ENCODE results near the gene PRRC2C. TPM values are rescaled to one million over a fixed set of nuclear protein-coding genes. Genes with fewer than 3 reads are reported as not detected.
"Not testable (repeated sequence)": the region's sequence is repeated elsewhere in the genome, so short reads cannot be mapped to it uniquely, and the experiment has no call there.

Gene PRRC2C
- total RNA-seq, 2 experiments from 2014 or later = 357 to 387 TPM

DNA sequence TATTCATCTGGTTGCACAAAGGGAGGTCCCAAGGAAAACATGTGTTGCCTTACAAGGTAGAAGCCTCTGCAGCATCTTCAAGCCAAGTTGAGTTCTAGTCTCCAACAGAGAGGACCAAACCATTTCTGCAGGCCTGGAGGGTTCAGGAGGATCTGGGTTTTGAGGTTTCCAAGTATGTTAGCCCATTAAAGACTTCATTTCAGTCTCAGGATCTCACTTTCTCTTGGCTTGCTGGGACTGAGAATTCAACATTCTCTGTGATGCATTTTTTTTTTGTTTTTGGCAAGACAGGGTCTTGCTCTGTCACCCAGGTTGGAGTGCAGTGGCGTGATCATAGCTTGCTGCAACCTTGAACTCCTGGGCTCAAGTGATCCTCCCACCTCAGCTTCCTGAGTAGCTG is 128.0 kb downstream of the PRRC2C start:
- Histone ChIP-seq H3K36me3 (ENCODE audit: insufficient read depth, low read length) (no peaks in the 10 kb centered on the region), H3K4me1 (ENCODE audit: insufficient read depth, low read length) (no peaks in the 10 kb centered on the region), H3K27ac (ENCODE audit: low read depth in 1 of 2, low read length in 2 of 2) (no peak overlapping the region), H3K27me3 (ENCODE audit: control insufficient read depth in 1 of 2, insufficient read depth in 2 of 2, low read length in 2 of 2) (no peaks in the 10 kb centered on the region), H3K4me3 (ENCODE audit: low read length) (no peak overlapping the region), H3K9me3 (ENCODE audit: control insufficient read depth in 1 of 2, insufficient read depth in 1 of 2, low read length in 2 of 2) (no peaks in the 10 kb centered on the region)
- DNase-seq (no peak), ATAC-seq (ENCODE audit: poor library complexity) (no peak)
- ChIA-PET POLR2A (no interaction called here), CTCF (no interaction called here)
- no peaks in the 10 kb centered on the region for H3K9me3 Mint-ChIP-seq
- no peaks in the 10 kb centered on the region for H3K4me1 Mint-ChIP-seq (ENCODE audit: low read depth)
- TF ChIP-seq, protein P1, sequence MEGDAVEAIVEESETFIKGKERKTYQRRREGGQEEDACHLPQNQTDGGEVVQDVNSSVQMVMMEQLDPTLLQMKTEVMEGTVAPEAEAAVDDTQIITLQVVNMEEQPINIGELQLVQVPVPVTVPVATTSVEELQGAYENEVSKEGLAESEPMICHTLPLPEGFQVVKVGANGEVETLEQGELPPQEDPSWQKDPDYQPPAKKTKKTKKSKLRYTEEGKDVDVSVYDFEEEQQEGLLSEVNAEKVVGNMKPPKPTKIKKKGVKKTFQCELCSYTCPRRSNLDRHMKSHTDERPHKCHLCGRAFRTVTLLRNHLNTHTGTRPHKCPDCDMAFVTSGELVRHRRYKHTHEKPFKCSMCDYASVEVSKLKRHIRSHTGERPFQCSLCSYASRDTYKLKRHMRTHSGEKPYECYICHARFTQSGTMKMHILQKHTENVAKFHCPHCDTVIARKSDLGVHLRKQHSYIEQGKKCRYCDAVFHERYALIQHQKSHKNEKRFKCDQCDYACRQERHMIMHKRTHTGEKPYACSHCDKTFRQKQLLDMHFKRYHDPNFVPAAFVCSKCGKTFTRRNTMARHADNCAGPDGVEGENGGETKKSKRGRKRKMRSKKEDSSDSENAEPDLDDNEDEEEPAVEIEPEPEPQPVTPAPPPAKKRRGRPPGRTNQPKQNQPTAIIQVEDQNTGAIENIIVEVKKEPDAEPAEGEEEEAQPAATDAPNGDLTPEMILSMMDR (IDR thresholded peaks at IDR 0.05) = no peak
- no peaks in the 10 kb centered on the region for H3K27me3 Mint-ChIP-seq
- no peaks in the 10 kb centered on the region for H3K36me3 Mint-ChIP-seq (ENCODE audit: low read depth)
- H3K27ac Mint-ChIP-seq = no peak overlapping the region
- H3K4me3 Mint-ChIP-seq = no peak overlapping the region
- intact Hi-C loops (cut with DNase I, micrococcal nuclease) = no loop called here

DNA sequence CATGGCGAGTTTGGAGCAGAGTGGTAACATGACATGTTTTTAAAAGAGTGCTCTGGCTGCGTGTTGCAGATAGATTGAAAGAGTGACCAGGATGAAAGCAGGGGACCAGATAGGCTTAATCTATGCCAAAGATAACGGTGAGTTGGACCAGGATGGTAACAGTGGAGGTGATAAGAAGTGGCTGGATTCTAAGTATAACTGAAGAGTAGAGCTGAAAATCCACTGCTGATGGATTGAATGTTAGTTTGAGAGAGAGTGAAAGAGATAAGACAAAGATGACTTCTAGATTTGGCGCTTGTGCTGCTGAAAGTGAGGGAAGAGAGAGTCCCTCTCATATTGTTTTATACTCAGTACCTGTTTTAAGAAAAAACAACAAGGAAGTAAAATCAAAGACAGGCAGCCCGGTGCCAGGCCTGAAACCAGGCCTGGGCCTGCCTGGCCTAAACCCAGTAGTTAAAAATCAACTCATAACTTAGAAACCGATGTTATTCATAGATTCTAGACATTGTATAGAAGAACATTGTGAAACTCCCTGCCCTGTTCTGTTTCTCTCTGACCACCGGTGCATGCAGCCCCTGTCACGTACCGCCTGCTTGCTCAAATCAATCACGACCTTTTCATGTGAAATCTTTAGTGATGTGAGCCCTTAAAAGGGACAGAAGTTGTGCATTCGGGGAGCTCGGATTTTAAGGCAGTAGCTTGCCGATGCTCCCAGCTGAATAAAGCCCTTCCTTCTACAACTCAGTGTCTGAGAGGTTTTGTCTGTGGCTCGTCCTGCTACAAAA is 130.0 kb downstream of the PRRC2C start:
- DNase-seq; H3K27me3 ChIP-seq (ENCODE audit: control insufficient read depth in 1 of 2, insufficient read depth in 2 of 2, low read length in 2 of 2); intact Hi-C loops (cut with DNase I, micrococcal nuclease); H3K4me1 Mint-ChIP-seq (ENCODE audit: low read depth); H3K9me3 Mint-ChIP-seq; H3K4me1 ChIP-seq (ENCODE audit: insufficient read depth, low read length); POLR2A ChIA-PET; H3K4me3 ChIP-seq (ENCODE audit: low read length); H3K27me3 Mint-ChIP-seq; H3K4me3 Mint-ChIP-seq; ATAC-seq (ENCODE audit: poor library complexity); H3K36me3 ChIP-seq (ENCODE audit: insufficient read depth, low read length); H3K9me3 ChIP-seq (ENCODE audit: control insufficient read depth in 1 of 2, insufficient read depth in 1 of 2, low read length in 2 of 2); CTCF ChIA-PET; H3K27ac Mint-ChIP-seq; H3K36me3 Mint-ChIP-seq (ENCODE audit: low read depth); H3K27ac ChIP-seq (ENCODE audit: low read depth in 1 of 2, low read length in 2 of 2): not testable (repeated sequence)

DNA sequence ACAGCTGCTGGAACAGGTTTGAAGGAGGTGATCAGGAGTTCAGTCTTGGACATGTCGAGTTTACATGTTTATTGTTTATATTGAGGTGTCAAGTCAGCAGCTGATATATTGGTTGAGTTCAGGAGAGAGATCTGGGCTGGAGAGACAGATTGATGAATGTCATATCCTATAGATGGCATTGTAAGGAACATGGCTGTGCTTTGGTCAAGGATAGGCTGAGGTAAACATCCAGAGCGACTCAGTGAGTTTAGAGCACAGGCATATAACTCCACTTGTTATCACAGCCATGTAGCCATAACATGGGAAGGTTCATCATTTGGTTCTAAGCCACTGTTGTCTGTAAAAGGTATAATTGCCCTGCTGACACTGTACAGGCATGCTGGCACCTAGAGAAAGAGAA is 131.3 kb downstream of the PRRC2C start:
- H3K9me3 Mint-ChIP-seq = no peaks in the 10 kb centered on the region
- CTCF ChIA-PET = no interaction called here

More for the DNA sequence above, 131.3 kb downstream of the PRRC2C start:
- Histone ChIP-seq H3K9me3 (ENCODE audit: control insufficient read depth in 1 of 2, insufficient read depth in 1 of 2, low read length in 2 of 2) (no peaks in the 10 kb centered on the region), H3K36me3 (ENCODE audit: insufficient read depth, low read length) (no peaks in the 10 kb centered on the region), H3K27ac (ENCODE audit: low read depth in 1 of 2, low read length in 2 of 2) (no peak overlapping the region), H3K4me1 (ENCODE audit: insufficient read depth, low read length) (no peaks in the 10 kb centered on the region), H3K27me3 (ENCODE audit: control insufficient read depth in 1 of 2, insufficient read depth in 2 of 2, low read length in 2 of 2) (no peaks in the 10 kb centered on the region), H3K4me3 (ENCODE audit: low read length) (no peak overlapping the region)
- no peaks in the 10 kb centered on the region for H3K4me1 Mint-ChIP-seq (ENCODE audit: low read depth)
- POLR2A ChIA-PET = no interaction called here
- DNase-seq (no peak), ATAC-seq (ENCODE audit: poor library complexity) (no peak)
- H3K27ac Mint-ChIP-seq = no peak overlapping the region
- H3K4me3 Mint-ChIP-seq = no peak overlapping the region
- TF ChIP-seq, protein P1 (IDR thresholded peaks at IDR 0.05) = no peak
- H3K27me3 Mint-ChIP-seq = no peaks in the 10 kb centered on the region
- intact Hi-C loops (cut with DNase I, micrococcal nuclease) = no loop called here
- no peaks in the 10 kb centered on the region for H3K36me3 Mint-ChIP-seq (ENCODE audit: low read depth)

Measured in CD4-positive, alpha-beta T cell (primary cell).